HepG2 (cell line): Measurements from ENCODE around the gene C20orf202. TPM values are rescaled to one million over a fixed set of nuclear protein-coding genes. Genes with fewer than 3 reads are reported as not detected.

ENCODE experiments used
- CBX2 ChIP-seq, 2 experiments: fragments of 200-600 bp in 1 of 2; sonication (generic); formaldehyde crosslinking in 1 of 2; IDR thresholded peaks; 2 replicates each; pipeline versions ENCODE4 v1.7.0 to v1.8.1; 2018 to 2022; ENCODE audit warnings: low read depth in 2 of 2, low read length in 1 of 2, mild to moderate bottlenecking in 1 of 2, missing genetic modification reagents in 1 of 2
- KAT8 ChIP-seq: IDR thresholded peaks from 2 replicates; pipeline ENCODE4 v1.6.1; 2016; ENCODE audit warnings: missing genetic modification reagents, missing compliant biosample characterization
- MEIS2 ChIP-seq: sonication (generic); formaldehyde crosslinking; IDR thresholded peaks from 2 replicates; pipeline ENCODE4 v1.9.0; 2021; ENCODE audit warnings: mild to moderate bottlenecking, missing genetic modification reagents
- PAXIP1 ChIP-seq: sonication (generic); formaldehyde crosslinking; conservative IDR thresholded peaks from 2 replicates; pipeline ENCODE4 v1.4.0; 2020; ENCODE audit warnings: mild to moderate bottlenecking, missing genetic modification reagents, moderate library complexity
- PRDM15 ChIP-seq: sonication (generic); formaldehyde crosslinking; IDR thresholded peaks from 2 replicates; pipeline ENCODE4 v1.4.0; 2020; ENCODE audit warnings: missing genetic modification reagents
- RFXAP ChIP-seq: sonication (generic); formaldehyde crosslinking; IDR thresholded peaks from 2 replicates; pipeline ENCODE4 v1.4.0; 2020; ENCODE audit warnings: missing genetic modification reagents, borderline replicate concordance
- STAT6 ChIP-seq: sonication (generic); formaldehyde crosslinking; IDR thresholded peaks from 2 replicates; pipeline ENCODE4 v1.4.0; 2020; ENCODE audit warnings: missing genetic modification reagents, mild to moderate bottlenecking, borderline replicate concordance
- USF2 ChIP-seq, 2 experiments: sonication (generic) in 1 of 2; formaldehyde crosslinking in 1 of 2; IDR thresholded peaks; 2 replicates each; pipeline versions ENCODE4 v1.5.1 to v1.6.1; 2011 to 2020; ENCODE audit warnings: borderline replicate concordance in 1 of 2, low read depth in 1 of 2, low read length in 1 of 2, mild to moderate bottlenecking in 1 of 2, missing genetic modification reagents in 1 of 2, moderate library complexity in 1 of 2
- ZBTB26 ChIP-seq: IDR thresholded peaks from 2 replicates; pipeline ENCODE4 v1.6.1; 2016; ENCODE audit warnings: missing compliant biosample characterization, missing genetic modification reagents, borderline replicate concordance
- ZKSCAN1 ChIP-seq: fragments of 150-350 bp; IDR thresholded peaks from 2 replicates; pipeline ENCODE4 v1.6.1; 2014; ENCODE audit warnings: low read length
- ZNF3 ChIP-seq: IDR thresholded peaks from 2 replicates; pipeline ENCODE4 v1.7.0; 2017; ENCODE audit warnings: inconsistent platforms
- ZNF691 ChIP-seq: sonication (generic); formaldehyde crosslinking; IDR thresholded peaks from 2 replicates; pipeline ENCODE4 v1.4.0; 2020; ENCODE audit warnings: missing genetic modification reagents, low read depth, mild to moderate bottlenecking, borderline replicate concordance
- polyA plus RNA-seq, 8 experiments: library from polyadenylated mRNA; depleted of rRNA in 3 of 8; stranded (reverse) in 7 of 8; unstranded in 1 of 8; fragments of >200 nt; fragmentation: Illumina TruSeq in 4 of 8; extraction: Trizol in 4 of 8; gene quantifications; 2 replicates each; pipeline versions ENCODE4 v1.2.1 to v1.2.3, GENCODE V29; 2011 to 2016; ENCODE audit warnings: low read depth in 4 of 8, missing spikeins in 1 of 8, mixed read lengths in 1 of 8; ENCODE audit not compliant: insufficient read depth in 1 of 8
- total RNA-seq, 5 experiments: library from RNA; depleted of rRNA; stranded (reverse); fragments of >200 nt; fragmentation: Illumina TruSeq; extraction: Trizol; gene quantifications; 2 replicates each; pipeline ENCODE4 v1.2.3, GENCODE V29; 2016; ENCODE audit warnings: low read depth in 1 of 5

Gene C20orf202
- total and polyA plus RNA-seq, 2 of the 13 experiments (the other 11 are each of a cell fraction or from before 2014, with no cell fraction given), result 0.20 to 1.2 TPM

GRCh38 chr20:1184638-1185315 lies 18.5 kb upstream of the C20orf202 start, which contains the start of gene TMEM74B (continued):
- TF ChIP-seq KAT8 (0 out of 2 replicates have a peak, but pooled peaks have one; percentile 19), PAXIP1 (CRISPR knock-in tag) (0 out of 2 replicates have a peak, but pooled peaks have one; percentile 27), ZBTB26 (CRISPR knock-in tag) (no peak), USF2 (IDR thresholded peaks at IDR 0.05; ENCODE audit: low read depth, low read length) (no peak), USF2 (CRISPR knock-in tag; IDR thresholded peaks at IDR 0.05; ENCODE audit: borderline replicate concordance) (no peak), CBX2 (IDR thresholded peaks at IDR 0.05; ENCODE audit: low read depth, low read length) (no peak), CBX2 (CRISPR knock-in tag; IDR thresholded peaks at IDR 0.05; ENCODE audit: low read depth) (no peak; the same call in 1 of the 2 replicates), ZKSCAN1 (no peak), MEIS2 (CRISPR knock-in tag) (no peak), STAT6 (CRISPR knock-in tag) (no peak), ZNF3 (CRISPR knock-in tag) (no peak), RFXAP (CRISPR knock-in tag) (peak; percentile 47; the same call in 1 of the 2 replicates), PRDM15 (no peak; the same call in 1 of the 2 replicates), ZNF691 (no peak; the same call in none of the 2 replicates)
